HG03342 (cell line): ENCODE results near the gene COG5.

Source experiments
- ATAC-seq: cut with Tn5 transposase; IDR thresholded peaks from one replicate; pipeline ENCODE4 v1.9.1; 2021; ENCODE audit warnings: mild to moderate bottlenecking, moderate library complexity; ENCODE audit not compliant: unreplicated experiment

The COG5 gene

GRCh38 chr7:107526672-107527071, 37.0 kb downstream of the COG5 start:
- no peak for ATAC-seq

GRCh38 chr7:107506674-107507339, 56.9 kb downstream of the COG5 start:
- no peak for ATAC-seq

- no peak for ATAC-seq
These were observed 57.6 kb downstream of the COG5 start for GRCh38 chr7:107505997-107506673.

- ATAC-seq: no peak
These were observed 58.4 kb downstream of the COG5 start for GRCh38 chr7:107505362-107505761.

GRCh38 chr7:107503687-107504086, 60.0 kb downstream of the COG5 start:
- no peak for ATAC-seq

- ATAC-seq: no peak
These were observed 60.9 kb downstream of the COG5 start for GRCh38 chr7:107502797-107503196.

GRCh38 chr7:107502154-107502553, 61.6 kb downstream of the COG5 start:
- ATAC-seq: no peak

- no peak for ATAC-seq
These were observed 62.1 kb downstream of the COG5 start for GRCh38 chr7:107501593-107501992.

GRCh38 chr7:107499731-107500130, 64.0 kb downstream of the COG5 start:
- ATAC-seq: no peak

- ATAC-seq: no peak
These were observed 68.2 kb downstream of the COG5 start for GRCh38 chr7:107495516-107495915.

- ATAC-seq: no peak
These were observed 68.8 kb downstream of the COG5 start for GRCh38 chr7:107494884-107495283.

GRCh38 chr7:107494315-107494751, 69.4 kb downstream of the COG5 start:
- ATAC-seq: no peak

- no peak for ATAC-seq
These were observed 70.8 kb downstream of the COG5 start for GRCh38 chr7:107492875-107493274.

GRCh38 chr7:107486041-107486440, 77.7 kb downstream of the COG5 start:
- no peak for ATAC-seq

- no peak for ATAC-seq
These were observed 81.1 kb downstream of the COG5 start for GRCh38 chr7:107482571-107482970.

- ATAC-seq: no peak
These were observed 82.8 kb downstream of the COG5 start for GRCh38 chr7:107480932-107481331.

GRCh38 chr7:107479303-107479702, 84.4 kb downstream of the COG5 start:
- no peak for ATAC-seq

GRCh38 chr7:107474104-107474521, 89.6 kb downstream of the COG5 start:
- ATAC-seq: no peak

GRCh38 chr7:107472116-107472515, 91.6 kb downstream of the COG5 start:
- ATAC-seq: no peak

GRCh38 chr7:107471292-107472070, 92.2 kb downstream of the COG5 start:
- no peak for ATAC-seq

- ATAC-seq: no peak
These were observed 93.8 kb downstream of the COG5 start, which contains the start of gene GPR22 for GRCh38 chr7:107469929-107470328. GPR22 (plus strand) TSS chr7:107470057; CDS start chr7:107474061, 4,004 bp downstream.

- no peak for ATAC-seq
These were observed 94.9 kb downstream of the COG5 start for GRCh38 chr7:107468824-107469223.
